Measurements from ENCODE around the gene CX3CL1.

CX3CL1 gene

DNA sequence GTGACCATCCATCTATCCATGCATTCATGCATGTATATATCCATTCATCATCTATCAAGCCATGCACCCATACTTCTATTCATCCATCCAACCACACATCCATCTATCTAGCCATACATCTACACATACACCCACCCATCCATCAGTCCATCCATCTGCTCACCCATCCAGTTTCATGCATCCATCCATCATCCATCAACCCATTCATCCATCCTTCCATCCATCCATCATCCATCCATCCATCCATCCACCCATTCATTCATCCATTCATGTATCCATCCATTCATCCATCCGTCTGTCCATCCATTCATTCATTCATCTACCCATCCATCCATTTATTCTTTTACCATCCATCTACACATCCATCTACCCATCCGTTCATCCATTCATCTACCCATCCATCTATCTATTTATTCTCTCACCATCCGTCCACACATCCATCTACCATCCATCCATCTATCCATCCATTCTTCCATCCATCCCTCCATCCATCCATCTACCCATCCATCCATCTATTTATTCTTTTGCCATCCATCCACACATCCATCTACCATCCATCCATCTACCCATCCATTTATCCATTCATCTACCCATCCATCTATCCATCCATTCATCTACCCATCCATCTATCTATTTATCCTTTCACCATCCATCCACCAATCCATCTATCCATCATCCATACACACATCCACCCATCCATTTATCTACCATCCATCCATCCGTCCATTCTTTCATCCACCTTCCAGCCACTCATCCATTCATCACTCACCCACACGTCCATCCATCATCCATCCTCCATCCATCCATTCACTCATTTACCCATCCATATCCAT is 35.4 kb downstream of the CX3CL1 start:
- no peak for DNase-seq

DNA sequence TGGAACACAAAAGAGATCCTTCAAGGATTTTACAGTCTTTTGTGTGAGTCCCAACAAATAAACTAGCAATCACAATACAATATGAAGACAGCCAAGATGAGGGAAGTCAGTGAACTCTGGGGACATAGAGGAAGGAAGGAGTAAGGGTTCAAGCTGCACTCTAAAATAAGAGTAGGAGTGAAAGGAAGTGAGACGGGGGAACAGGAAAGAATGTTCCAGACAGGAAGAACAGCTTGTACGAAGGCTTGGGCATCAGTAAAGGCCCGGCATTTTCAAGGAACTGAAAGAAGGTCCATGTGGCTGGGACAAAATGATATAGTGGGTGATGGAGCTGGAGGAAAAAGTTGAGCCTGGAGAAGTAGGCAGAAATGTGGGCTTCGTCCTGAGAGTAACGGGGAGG is 36.8 kb downstream of the CX3CL1 start:
- DNase-seq: no peak

DNA sequence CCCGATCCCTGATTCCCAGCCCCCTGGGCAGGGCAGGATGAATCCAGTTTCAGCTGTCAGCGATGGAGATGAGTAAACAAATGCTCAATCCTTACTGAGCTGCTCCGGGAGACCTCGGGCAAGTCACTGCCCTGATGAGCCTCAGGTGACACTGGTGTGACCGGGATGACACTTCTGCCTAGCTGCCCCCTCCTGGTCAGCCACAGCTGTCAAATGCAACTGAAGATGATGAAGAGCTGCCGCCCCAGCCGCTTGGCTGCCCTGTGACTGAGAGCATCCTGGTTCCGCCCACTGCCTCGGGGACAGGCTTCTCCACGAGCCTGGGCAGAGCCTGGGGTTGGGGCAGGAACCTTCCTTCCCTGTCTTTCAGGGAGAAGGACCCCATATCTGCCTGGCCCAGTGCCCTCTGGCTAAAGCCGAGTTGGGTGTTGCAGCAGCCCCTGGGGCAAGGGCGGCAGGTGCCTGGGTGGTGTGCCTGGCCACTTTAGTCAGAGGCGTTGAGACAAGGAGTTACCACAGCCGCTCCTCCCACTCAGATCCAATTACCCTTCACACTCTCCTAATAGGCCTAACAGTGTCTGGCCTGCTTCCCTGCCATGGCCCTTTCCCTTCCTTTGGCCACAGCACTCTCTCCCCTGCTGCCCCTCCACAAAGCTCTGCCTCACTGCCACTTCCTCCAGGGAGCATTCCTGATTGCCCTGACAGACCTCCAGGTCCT is 37.7 kb downstream of the CX3CL1 start:
- DNase-seq: no peak

DNA sequence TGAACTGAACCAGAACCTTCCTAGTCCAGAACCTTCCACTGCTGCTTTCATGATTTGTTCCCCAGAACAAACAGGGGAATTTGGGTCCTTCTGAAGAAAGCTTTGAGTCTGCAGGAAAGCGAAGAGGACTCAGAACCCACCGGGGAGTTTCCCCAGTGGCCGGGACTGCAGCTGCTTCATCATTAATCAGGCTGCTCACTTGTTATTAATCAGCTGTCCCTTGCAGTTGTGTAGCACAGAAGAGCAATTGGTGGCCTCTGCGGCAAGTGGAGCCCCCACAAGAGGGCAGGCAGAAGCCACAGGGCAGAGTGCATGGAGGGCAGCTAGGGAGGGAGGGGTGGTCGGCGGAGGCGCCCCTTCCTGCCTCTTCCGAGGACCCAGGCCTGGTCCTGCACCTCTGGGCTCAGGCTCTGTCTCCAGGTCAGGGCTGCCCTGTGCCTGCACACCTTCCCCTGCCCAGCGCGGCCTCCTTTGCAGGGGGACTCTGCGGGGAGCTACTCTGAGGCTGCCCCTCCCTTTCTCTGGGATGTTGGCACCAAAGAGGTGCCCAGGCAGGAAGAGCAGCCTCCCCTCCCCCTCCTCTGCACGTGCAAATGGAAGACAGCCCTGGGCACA is 39.2 kb downstream of the CX3CL1 start:
- no peak for DNase-seq

GRCh38 chr16:57412584-57412983 is 40.3 kb downstream of the CX3CL1 start:
- DNase-seq: no peak

DNA sequence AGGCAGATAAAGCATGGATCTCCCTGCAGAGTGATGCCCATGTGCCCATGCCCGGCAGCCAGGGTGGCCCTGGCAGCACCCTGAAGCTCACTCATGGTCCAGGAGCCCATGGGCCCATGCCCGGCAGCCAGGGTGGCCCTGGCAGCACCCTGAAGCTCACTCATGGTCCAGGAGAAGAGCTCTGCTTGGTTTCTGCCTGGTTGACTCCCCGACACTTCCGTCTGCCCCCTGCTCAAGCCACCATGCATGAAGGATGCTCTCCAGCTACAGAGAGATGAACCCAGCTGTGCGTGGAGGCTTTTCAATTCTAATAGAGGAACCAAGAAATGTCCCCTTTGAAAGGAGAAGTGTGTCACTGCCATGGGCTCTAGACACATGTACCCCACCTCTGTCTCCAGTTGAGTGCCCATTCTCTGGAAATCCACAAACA is 41.0 kb downstream of the CX3CL1 start:
- no peak for DNase-seq

- no peak for DNase-seq
Measured at GRCh38 chr16:57413733-57414132, 41.4 kb downstream of the CX3CL1 start.

DNA sequence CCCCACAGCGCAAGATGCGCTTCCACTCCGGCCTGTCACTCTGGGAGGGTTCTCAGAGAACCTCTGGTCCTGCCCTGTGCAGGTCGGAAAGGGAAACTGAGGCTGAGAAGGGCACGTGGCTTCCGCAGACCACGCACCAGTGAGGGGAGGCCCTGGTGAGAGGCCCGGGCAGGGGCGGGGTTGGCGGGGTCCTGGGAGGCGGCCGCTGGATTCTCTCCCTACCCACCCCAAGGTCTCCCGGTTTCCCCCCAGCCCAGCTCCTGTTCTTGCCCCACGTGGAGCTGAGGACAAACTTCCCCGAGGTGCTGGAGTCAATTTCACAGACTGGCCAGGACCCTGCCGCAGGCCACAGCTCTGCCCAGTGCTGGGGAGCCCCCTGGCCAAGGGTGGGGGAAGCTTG is 43.8 kb downstream of the CX3CL1 start:
- no peak for DNase-seq

DNA sequence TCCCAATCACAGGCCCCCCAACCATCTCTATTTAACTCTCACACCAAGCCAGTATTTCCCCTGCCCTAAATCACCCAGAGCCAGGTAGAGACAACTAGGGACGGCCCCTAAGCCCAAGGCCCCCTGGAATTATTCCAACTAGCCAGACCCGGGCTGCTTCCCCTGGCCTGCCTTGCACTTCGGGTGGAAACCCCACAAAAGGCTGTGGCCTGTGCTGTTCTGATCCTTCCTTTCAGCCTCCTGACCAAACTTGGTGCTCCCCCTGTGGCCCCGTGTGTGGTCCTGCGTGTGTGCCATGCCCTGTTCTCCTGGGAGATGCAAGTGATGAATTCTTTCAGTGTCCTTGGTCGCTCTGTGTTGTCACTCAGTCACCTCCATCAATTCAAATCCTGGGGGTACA is 47.2 kb downstream of the CX3CL1 start:
- DNase-seq: no peak

- no peak for DNase-seq
Measured at GRCh38 chr16:57422026-57422944, 50.0 kb downstream of the CX3CL1 start.

- no peak for DNase-seq
Measured at GRCh38 chr16:57423152-57423551, 50.9 kb downstream of the CX3CL1 start.

- no peak for DNase-seq
Measured at GRCh38 chr16:57424583-57424982, 52.3 kb downstream of the CX3CL1 start.

DNA sequence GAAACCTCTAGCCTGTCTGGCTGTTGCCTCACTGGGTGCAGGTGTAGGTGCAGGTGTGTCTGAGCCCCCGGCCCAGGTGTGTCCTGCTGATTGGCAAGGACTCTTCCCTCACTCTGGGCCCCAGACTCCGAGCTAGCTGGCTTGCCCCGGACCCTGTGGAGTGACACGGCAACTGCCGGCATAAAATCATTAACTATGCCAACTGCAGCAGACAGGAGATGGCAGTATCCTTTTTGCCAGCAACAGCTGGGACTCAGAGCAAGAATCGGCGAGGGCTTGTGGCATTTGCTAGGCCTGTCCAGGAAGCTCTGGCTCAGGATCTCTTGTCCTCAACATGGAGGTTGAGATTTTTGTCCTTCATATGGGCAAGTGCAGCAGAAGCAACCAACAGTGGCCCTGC is 54.1 kb downstream of the CX3CL1 start:
- no peak for DNase-seq

DNA sequence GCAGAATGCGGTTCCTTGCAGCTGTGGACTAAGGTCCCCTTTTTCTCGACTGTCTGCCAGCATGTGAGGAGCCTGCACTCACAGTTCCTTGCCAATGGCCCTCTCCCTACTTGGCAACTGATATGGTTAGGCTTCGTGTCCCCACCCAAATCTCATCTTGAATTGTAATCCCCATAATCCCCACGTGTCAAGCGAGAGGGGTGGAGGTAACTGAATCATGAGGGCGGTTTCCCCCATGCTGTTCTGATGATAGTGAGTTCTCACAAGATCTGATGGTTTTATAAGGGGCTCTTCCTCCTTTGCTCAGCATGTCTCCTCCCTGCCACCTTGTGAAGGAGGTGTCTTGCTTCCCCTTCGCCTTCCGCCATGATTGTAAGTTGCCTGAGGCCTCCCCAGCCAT is 55.0 kb downstream of the CX3CL1 start:
- no peak for DNase-seq

DNA sequence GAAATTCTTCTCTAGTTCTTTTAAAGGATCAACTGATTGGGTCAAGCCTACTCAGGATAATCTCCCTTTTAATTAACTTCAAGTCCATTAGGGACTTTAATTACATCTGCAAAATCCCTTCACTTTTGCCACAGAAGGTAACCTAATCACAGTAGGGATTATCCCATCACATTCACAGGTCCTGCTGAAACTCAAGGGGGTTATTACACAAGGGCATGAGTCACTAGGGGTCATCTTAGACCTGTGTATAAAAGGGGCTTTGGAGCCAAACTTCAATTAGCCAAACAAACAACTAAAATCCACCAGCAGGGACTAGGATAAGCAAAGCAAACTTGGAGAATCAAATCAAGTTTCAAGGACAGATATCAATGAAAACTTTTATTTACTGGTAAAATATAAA is 55.5 kb downstream of the CX3CL1 start:
- no peak for DNase-seq

GRCh38 chr16:57430955-57431354 is 58.7 kb downstream of the CX3CL1 start:
- DNase-seq: no peak

GRCh38 chr16:57432505-57432904 is 60.2 kb downstream of the CX3CL1 start:
- DNase-seq: no peak

- no peak for DNase-seq
Measured at GRCh38 chr16:57432989-57433388, 60.7 kb downstream of the CX3CL1 start.

DNA sequence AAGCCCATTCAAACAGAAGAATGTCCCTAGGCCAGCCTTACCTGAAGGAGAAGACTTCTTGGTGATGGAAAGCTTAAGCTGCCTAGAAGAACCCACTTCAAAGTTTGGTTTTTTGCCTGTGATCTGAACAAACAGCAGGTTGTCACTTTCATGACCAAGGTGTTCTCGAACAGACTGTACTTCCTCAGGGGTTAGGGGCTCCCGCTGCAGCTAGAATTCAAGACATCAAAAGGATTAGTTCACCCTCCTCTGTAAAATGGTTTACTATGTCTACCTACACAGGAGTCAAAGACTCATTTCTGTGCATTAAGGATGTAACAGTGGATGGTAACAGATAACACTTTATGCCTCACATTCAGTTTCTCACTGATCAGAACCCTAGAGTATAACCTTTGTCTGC is 61.7 kb downstream of the CX3CL1 start:
- DNase-seq: no peak

Measured in activated CD4-positive, CD25-positive, alpha-beta regulatory T cell (primary cell).